ENCODE results near the gene TAOK3. TPM values are rescaled to one million over a fixed set of nuclear protein-coding genes. Genes with fewer than 3 reads are reported as not detected.

The TAOK3 gene
- total and polyA plus RNA-seq, 2 of the 8 experiments (the other 6 are each of a cell fraction or from before 2014, with no cell fraction given) = 5.2 to 9.3 TPM

GRCh38 chr12:118344829-118345228, 27.9 kb downstream of the TAOK3 start:
- Histone ChIP-seq H2AK5ac (ENCODE audit: low read depth, low read length) (no peak overlapping the region), H3K79me2 (ENCODE audit: control insufficient read depth in 1 of 2, insufficient read depth in 2 of 2, low read length in 2 of 2) (no peaks in the 10 kb centered on the region; a peak in 1 of 4 replicates), H3K56ac (replicated peaks; ENCODE audit: insufficient read length, low read depth, low read length) (no peak overlapping the region), H3K79me1 (ENCODE audit: low read depth, low read length) (no peaks in the 10 kb centered on the region), H3K23me2 (ENCODE audit: low read depth, low read length) (no peaks in the 10 kb centered on the region), H3K4me3 (ENCODE audit: extremely low read depth in 1 of 4, insufficient read depth in 2 of 4, low read depth in 3 of 4, low read length in 4 of 4) (no peak overlapping the region), H4K8ac (ENCODE audit: extremely low read depth, insufficient read depth, low read length) (no peak overlapping the region), H3K18ac (ENCODE audit: extremely low read depth, low read length) (no peak overlapping the region), H2BK20ac (ENCODE audit: low read length) (no peak overlapping the region), H3K4ac (replicated peaks; ENCODE audit: insufficient read length, low read depth, low read length) (no peak overlapping the region), H3K9ac (replicated peaks in 1 of 4; ENCODE audit: extremely low read depth in 1 of 4, low read depth in 3 of 4, low read length in 3 of 4) (no peak overlapping the region), H3K14ac (ENCODE audit: insufficient read length) (no peak overlapping the region), H2BK5ac (ENCODE audit: low read depth, low read length) (no peak overlapping the region), H3K36me3 (ENCODE audit: control insufficient read depth in 2 of 4, insufficient read depth in 4 of 4, low read length in 3 of 4) (no peaks in the 10 kb centered on the region), H4K91ac (replicated peaks; ENCODE audit: insufficient read length, low read length) (no peak overlapping the region), H2AFZ (ENCODE audit: low read length) (no peak overlapping the region), H2BK15ac (ENCODE audit: low read length) (no peak overlapping the region), H3K4me2 (ENCODE audit: insufficient read depth in 1 of 2, low read depth in 2 of 2, low read length in 2 of 2) (0 out of 4 replicates have a peak overlapping the region, but pooled peaks of 1 of the 2 experiments have one; percentile 12), H3K27me3 (replicated peaks in 1 of 4; ENCODE audit: control insufficient read depth in 3 of 4, extremely low read depth in 1 of 4, insufficient read depth in 3 of 4, low read length in 3 of 4) (no peaks in the 10 kb centered on the region), H3K9me3 (ENCODE audit: insufficient read depth in 2 of 2, low read depth in 1 of 2, low read length in 1 of 2) (no peaks in the 10 kb centered on the region), H3K23ac (ENCODE audit: insufficient read length) (no peak overlapping the region), H4K20me1 (replicated peaks in 1 of 2; ENCODE audit: control insufficient read depth in 1 of 2, insufficient read depth in 2 of 2, low read length in 2 of 2) (no peaks in the 10 kb centered on the region), H3K27ac (ENCODE audit: low read depth, low read length) (no peak overlapping the region), H3K4me1 (replicated peaks in 1 of 4; ENCODE audit: control insufficient read depth in 3 of 4, insufficient read depth in 4 of 4, low read length in 3 of 4) (peaks cover 0 to 4% (median 0%) of the 10 kb centered on the region in 4 experiments; a peak in 2 of 7 replicates), H2BK120ac (replicated peaks; ENCODE audit: low read depth, low read length) (no peak overlapping the region), H2BK12ac (ENCODE audit: low read depth, low read length) (no peak overlapping the region), H4K5ac (ENCODE audit: insufficient read length, low read depth, low read length) (no peak overlapping the region)
- DNase-seq (ENCODE audit: low read depth in 1 of 2, low spot score in 2 of 2) (no peak), FAIRE-seq (no peak)
- CTCF ChIA-PET (ENCODE audit: partially characterized antibody) = interaction anchor here (0.7 to 1.7 kb wide), 3 partner anchors 10 to 45 kb away, joined by 3 to 7 read pairs (median 4); no protein-coding TSS in a partner anchor
- TF ChIP-seq HDAC6 (IDR thresholded peaks at IDR 0.05; ENCODE audit: low read depth, low read length) (no peak), RNF2 (IDR thresholded peaks at IDR 0.05; ENCODE audit: borderline replicate concordance, low read depth, low read length, missing control alignments, poor library complexity, severe bottlenecking) (no peak), CBX5 (IDR thresholded peaks at IDR 0.05; ENCODE audit: low read depth, low read length) (no peak), GABPA (IDR thresholded peaks at IDR 0.05; ENCODE audit: borderline replicate concordance, insufficient read depth, low read length) (no peak), KDM5A (IDR thresholded peaks at IDR 0.05; ENCODE audit: low read length) (no peak), TBP (IDR thresholded peaks at IDR 0.05; ENCODE audit: low read depth, low read length) (no peak), RAD21 (IDR thresholded peaks at IDR 0.05 in 1 of 2, conservative IDR thresholded peaks at IDR 0.05 in 1 of 2; ENCODE audit: low read depth in 2 of 2, low read length in 2 of 2) (no peak), NANOG (IDR thresholded peaks at IDR 0.05; ENCODE audit: insufficient read depth, low read depth, low read length, poor library complexity, severe bottlenecking) (no peak), POU5F1 (IDR thresholded peaks at IDR 0.05; ENCODE audit: low read depth, low read length) (no peak), ASH2L (IDR thresholded peaks at IDR 0.05; ENCODE audit: low read length) (no peak), CREB1 (IDR thresholded peaks at IDR 0.05) (no peak), TEAD4 (IDR thresholded peaks at IDR 0.05; ENCODE audit: low read depth, low read length) (no peak), EP300 (IDR thresholded peaks at IDR 0.05; ENCODE audit: borderline replicate concordance in 1 of 2, low read depth in 2 of 2, low read length in 2 of 2) (no peak)
- POLR2A ChIA-PET (ENCODE audit: partially characterized antibody) = no interaction called here
